ENCODE results near the gene FGD4. TPM values are rescaled to one million over a fixed set of nuclear protein-coding genes. Genes with fewer than 3 reads are reported as not detected.

Gene FGD4
- total RNA-seq, 6 experiments from 2014 or later, result 1.9 to 5.6 (median 4.8) TPM

- DNase-seq, result no peak
- Mint-ChIP-seq H3K27me3 (ENCODE audit: insufficient read depth) (peaks cover 14% of the 10 kb centered on the region), H3K4me3 (no peak overlapping the region), H3K36me3 (ENCODE audit: low read depth) (no peaks in the 10 kb centered on the region), H3K9me3 (no peaks in the 10 kb centered on the region), H3K4me1 (ENCODE audit: low read depth) (peaks cover 4% of the 10 kb centered on the region; the same call in 1 of the 2 replicates), H3K27ac (no peak overlapping the region)
- TF ChIP-seq CTCF (IDR thresholded peaks at IDR 0.05), result no peak
Measured at GRCh38 chr12:32397696-32398095, 1.7 kb upstream of the FGD4 start.

- Mint-ChIP-seq H3K36me3 (ENCODE audit: low read depth) (no peaks in the 10 kb centered on the region), H3K27me3 (ENCODE audit: insufficient read depth) (peaks cover 14% of the 10 kb centered on the region), H3K4me1 (ENCODE audit: low read depth) (peaks cover 4% of the 10 kb centered on the region; the same call in 1 of the 2 replicates), H3K9me3 (no peaks in the 10 kb centered on the region), H3K27ac (no peak overlapping the region), H3K4me3 (no peak overlapping the region)
- DNase-seq, result no peak
- TF ChIP-seq CTCF (IDR thresholded peaks at IDR 0.05), result no peak
Measured at GRCh38 chr12:32398181-32398580, 1.2 kb upstream of the FGD4 start.

- Mint-ChIP-seq H3K27me3 (ENCODE audit: insufficient read depth) (peaks cover 14% of the 10 kb centered on the region), H3K27ac (no peak overlapping the region)
- no peak for TF ChIP-seq CTCF (IDR thresholded peaks at IDR 0.05)
Measured at GRCh38 chr12:32398816-32399369, 465 bp upstream of the FGD4 start.

GRCh38 chr12:32400114-32400672 is 835 bp downstream of the FGD4 start:
- no peak for DNase-seq
- no peaks in the 10 kb centered on the region for H3K36me3 Mint-ChIP-seq (ENCODE audit: low read depth)
- TF ChIP-seq CTCF (IDR thresholded peaks at IDR 0.05), result no peak
- peaks cover 4% of the 10 kb centered on the region; the same call in 1 of the 2 replicates for H3K4me1 Mint-ChIP-seq (ENCODE audit: low read depth)
- H3K27me3 Mint-ChIP-seq (ENCODE audit: insufficient read depth), result peaks cover 15% of the 10 kb centered on the region
- no peaks in the 10 kb centered on the region for H3K9me3 Mint-ChIP-seq
- H3K4me3 Mint-ChIP-seq, result peak overlapping the region; percentile 57
- H3K27ac Mint-ChIP-seq, result no peak overlapping the region

More at GRCh38 chr12:32398816-32399369, 465 bp upstream of the FGD4 start:
- peak overlapping the region; percentile 92 for H3K4me3 Mint-ChIP-seq
- peaks cover 4% of the 10 kb centered on the region; the same call in 1 of the 2 replicates for H3K4me1 Mint-ChIP-seq (ENCODE audit: low read depth)
- no peaks in the 10 kb centered on the region for H3K36me3 Mint-ChIP-seq (ENCODE audit: low read depth)
- H3K9me3 Mint-ChIP-seq, result no peaks in the 10 kb centered on the region
- DNase-seq, result no peak

GRCh38 chr12:32400866-32401265 is 1.5 kb downstream of the FGD4 start:
- no peak overlapping the region for H3K4me3 Mint-ChIP-seq
- DNase-seq, result no peak
- H3K27ac Mint-ChIP-seq, result no peak overlapping the region
- no peaks in the 10 kb centered on the region for H3K9me3 Mint-ChIP-seq
- no peak for TF ChIP-seq CTCF (IDR thresholded peaks at IDR 0.05)
- H3K4me1 Mint-ChIP-seq (ENCODE audit: low read depth), result peaks cover 4% of the 10 kb centered on the region; the same call in 1 of the 2 replicates
- H3K27me3 Mint-ChIP-seq (ENCODE audit: insufficient read depth), result peaks cover 18% of the 10 kb centered on the region
- no peaks in the 10 kb centered on the region for H3K36me3 Mint-ChIP-seq (ENCODE audit: low read depth)
